Neural cell (in vitro differentiated cells): ENCODE measurements around the gene CELF5. TPM values are rescaled to one million over a fixed set of nuclear protein-coding genes. Genes with fewer than 3 reads are reported as not detected.

Experiments
- H2AFZ ChIP-seq: fragments of 200-600, 300-800 bp; sonication (generic), shearing (Covaris generic); 2 replicates; pipeline ENCODE4 v1.6.0; 2014; ENCODE audit warnings: low read depth, mild to moderate bottlenecking, antibody characterized with exemption, low read length, moderate library complexity
- H3F3A ChIP-seq: fragments of 200-600 bp; shearing (Covaris generic); 2 replicates; pipeline ENCODE4 v1.6.1; 2016; ENCODE audit warnings: mild to moderate bottlenecking, moderate library complexity, mixed read lengths, antibody characterized with exemption, low read length; ENCODE audit not compliant: insufficient read depth, poor library complexity, severe bottlenecking
- H3K27ac ChIP-seq: fragments of 200-600, 300-800 bp; sonication (generic), shearing (Covaris generic); 2 replicates; pipeline ENCODE4 v1.5.1; 2014; ENCODE audit warnings: mild to moderate bottlenecking, low read length, moderate library complexity
- H3K27me3 ChIP-seq: fragments of 300-800, 200-600 bp; sonication (generic), shearing (Covaris generic); 2 replicates; pipeline ENCODE4 v1.6.0; 2014; ENCODE audit warnings: mild to moderate bottlenecking, low read depth, low read length, moderate library complexity; ENCODE audit not compliant: insufficient read depth
- H3K36me3 ChIP-seq: fragments of 300-800, 200-600 bp; sonication (generic), shearing (Covaris generic); 2 replicates; pipeline ENCODE4 v1.5.1; 2014; ENCODE audit warnings: mild to moderate bottlenecking, antibody characterized with exemption, low read length, moderate library complexity; ENCODE audit not compliant: insufficient read depth
- H3K4me2 ChIP-seq: fragments of 300-800, 200-600 bp; sonication (generic), shearing (Covaris generic); 2 replicates; pipeline ENCODE4 v1.6.0; 2014; ENCODE audit warnings: mild to moderate bottlenecking, low read length
- H3K4me3 ChIP-seq: fragments of 300-800, 200-600 bp; sonication (generic), shearing (Covaris generic); 2 replicates; pipeline ENCODE4 v1.5.1; 2014; ENCODE audit warnings: mild to moderate bottlenecking, low read length, moderate library complexity
- H3K79me2 ChIP-seq: fragments of 200-600 bp; shearing (Covaris generic); replicated peaks from 2 replicates; pipeline ENCODE4 v1.6.0; 2014; ENCODE audit warnings: mild to moderate bottlenecking, low read length, moderate library complexity; ENCODE audit not compliant: insufficient read depth
- H3K9ac ChIP-seq: fragments of 300-800, 200-600 bp; sonication (generic), shearing (Covaris generic); 2 replicates; pipeline ENCODE4 v1.6.1; 2016; ENCODE audit warnings: mild to moderate bottlenecking, low read length, mixed read lengths
- H3K9me2 ChIP-seq: fragments of 200-600 bp; shearing (Covaris generic); 2 replicates; pipeline ENCODE4 v1.6.1; 2016; ENCODE audit warnings: mild to moderate bottlenecking, low read length, mixed read lengths; ENCODE audit not compliant: insufficient read depth
- H3K9me3 ChIP-seq: fragments of 200-600, 300-800 bp; sonication (generic), shearing (Covaris generic); 2 replicates; pipeline ENCODE4 v1.6.1; 2016; ENCODE audit warnings: mild to moderate bottlenecking, mixed run types, low read length, moderate library complexity, mixed read lengths
- H4K20me1 ChIP-seq: fragments of 200-600 bp; shearing (Covaris generic); 2 replicates; pipeline ENCODE4 v1.6.1; 2016; ENCODE audit warnings: mild to moderate bottlenecking, mixed run types; ENCODE audit not compliant: insufficient read depth
- CTCF ChIP-seq: fragments of 450-650 bp; IDR thresholded peaks from 2 replicates; pipeline ENCODE4 v1.5.1; 2014; ENCODE audit warnings: antibody characterized with exemption, mild to moderate bottlenecking, moderate library complexity; ENCODE audit not compliant: poor library complexity, severe bottlenecking
- EP300 ChIP-seq: fragments of 450-650 bp; conservative IDR thresholded peaks from 2 replicates; pipeline ENCODE4 v1.6.1; 2014; ENCODE audit warnings: antibody characterized with exemption, mild to moderate bottlenecking, moderate library complexity; ENCODE audit not compliant: poor library complexity, severe bottlenecking
- EZH2 ChIP-seq: fragments of 200-600, 300-800 bp; shearing (Covaris generic), sonication (generic); IDR thresholded peaks from 2 replicates; pipeline ENCODE4 v1.6.1; 2014; ENCODE audit warnings: antibody characterized with exemption, low read length, borderline replicate concordance, mild to moderate bottlenecking; ENCODE audit not compliant: insufficient read depth, poor library complexity, severe bottlenecking
- MXI1 ChIP-seq: fragments of 450-650 bp; conservative IDR thresholded peaks from 2 replicates; pipeline ENCODE4 v1.6.1; 2014; ENCODE audit warnings: antibody characterized with exemption, mild to moderate bottlenecking; ENCODE audit not compliant: poor library complexity, severe bottlenecking
- POLR2AphosphoS5 ChIP-seq: IDR thresholded peaks from 2 replicates; pipeline ENCODE4 v1.6.1; 2012
- RAD21 ChIP-seq: fragments of 450-650 bp; conservative IDR thresholded peaks from 2 replicates; pipeline ENCODE4 v1.6.1; 2014; ENCODE audit warnings: antibody characterized with exemption, mild to moderate bottlenecking, moderate library complexity
- REST ChIP-seq: IDR thresholded peaks from 2 replicates; pipeline ENCODE4 v1.6.1; 2012; ENCODE audit warnings: borderline replicate concordance
- SMC3 ChIP-seq: fragments of 450-650 bp; conservative IDR thresholded peaks from 2 replicates; pipeline ENCODE4 v1.6.1; 2014; ENCODE audit warnings: antibody characterized with exemption, mild to moderate bottlenecking, moderate library complexity; ENCODE audit not compliant: poor library complexity
- TAF1 ChIP-seq: IDR thresholded peaks from 2 replicates; pipeline ENCODE4 v1.6.1; 2012; ENCODE audit warnings: low read depth
- polyA plus RNA-seq: library from polyadenylated mRNA; depleted of rRNA; stranded (reverse); fragments of >200 nt; gene quantifications from 2 replicates; pipeline ENCODE4 v1.2.3, GENCODE V29; 2014

CELF5 gene
- polyA plus RNA-seq, 1 donor from 2014 or later, result 130 TPM

- Histone ChIP-seq H3K9ac (no peak overlapping the region), H3K9me2 (no peaks in the 10 kb centered on the region), H3K27ac (no peak overlapping the region), H3K79me2 (no peaks in the 10 kb centered on the region), H3K9me3 (no peaks in the 10 kb centered on the region), H3K36me3 (no peaks in the 10 kb centered on the region), H3F3A (no peaks in the 10 kb centered on the region), H3K4me2 (no peak overlapping the region), H4K20me1 (no peaks in the 10 kb centered on the region), H3K4me3 (no peak overlapping the region), H2AFZ (no peak overlapping the region), H3K27me3 (no peaks in the 10 kb centered on the region)
- TF ChIP-seq REST (no peak), POLR2AphosphoS5 (no peak), EZH2 (no peak), SMC3 (no peak), EP300 (no peak), TAF1 (no peak), CTCF (no peak), RAD21 (no peak), MXI1 (no peak)
Measured at GRCh38 chr19:3206216-3206953, 18.1 kb upstream of the CELF5 start.

GRCh38 chr19:3207461-3208242 is 16.8 kb upstream of the CELF5 start:
- H3K36me3 ChIP-seq, result no peaks in the 10 kb centered on the region
- no peak overlapping the region for H3K9ac ChIP-seq
- no peak overlapping the region for H2AFZ ChIP-seq
- no peaks in the 10 kb centered on the region for H3K9me2 ChIP-seq
- no peak overlapping the region for H3K4me2 ChIP-seq
- H3K27ac ChIP-seq, result no peak overlapping the region
- H3K4me3 ChIP-seq, result no peak overlapping the region
- no peaks in the 10 kb centered on the region for H4K20me1 ChIP-seq
- H3K9me3 ChIP-seq, result no peaks in the 10 kb centered on the region
- no peaks in the 10 kb centered on the region for H3K27me3 ChIP-seq
- no peaks in the 10 kb centered on the region for H3K79me2 ChIP-seq
- no peak for TF ChIP-seq EZH2
- no peak for TF ChIP-seq TAF1
- no peak for TF ChIP-seq EP300
- no peaks in the 10 kb centered on the region for H3F3A ChIP-seq
